Inflammatory macrophage treated with lipopolysaccharide for 1 hour (primary cell): ENCODE data around the gene FASN.

Experiments
- DNase-seq, 2 donors: peaks; one replicate each; pipeline ENCODE4 v3.0.0-alpha.2; 2020 to 2022

Gene FASN

GRCh38 chr17:82037092-82037888, 60.7 kb downstream of the FASN start, which contains the start of gene DCXR:
Gene DCXR, minus strand, starts transcription at chr17:82037697. Its CDS starts 15 bp downstream, at chr17:82037682.
- DNase-seq: peak; percentile 94

GRCh38 chr17:82036634-82037091, 61.4 kb downstream of the FASN start:
- DNase-seq: no peak

- no peak for DNase-seq
Observed at GRCh38 chr17:82035956-82036633, 61.9 kb downstream of the FASN start.

- DNase-seq: no peak
Observed at GRCh38 chr17:82035488-82035887, 62.5 kb downstream of the FASN start.

GRCh38 chr17:82034371-82035011, 63.5 kb downstream of the FASN start:
- no peak for DNase-seq

GRCh38 chr17:82033359-82034085, 64.5 kb downstream of the FASN start:
- no peak for DNase-seq

- DNase-seq: no peak
Observed at GRCh38 chr17:82031885-82032627, 66.0 kb downstream of the FASN start.

- DNase-seq: no peak
Observed at GRCh38 chr17:82031303-82031884, 66.6 kb downstream of the FASN start, which contains the start of gene RAC3. Gene RAC3, plus strand, starts transcription at chr17:82031678. Its CDS starts 84 bp downstream, at chr17:82031762.

GRCh38 chr17:82030470-82031302, 67.3 kb downstream of the FASN start:
- DNase-seq: peak; percentile 69 to 77

- no peak for DNase-seq
Observed at GRCh38 chr17:82029990-82030469, 68.0 kb downstream of the FASN start.

GRCh38 chr17:82029391-82029790, 68.6 kb downstream of the FASN start:
- DNase-seq: no peak

- no peak for DNase-seq
Observed at GRCh38 chr17:82028966-82029365, 69.1 kb downstream of the FASN start.
